Neuronal stem cell (in vitro differentiated cells): ENCODE measurements around the gene PIR.

Experiments
- DNase-seq: peaks from one replicate; pipeline ENCODE4 v3.0.0-alpha.2; 2013; ENCODE audit warnings: low spot score
- H2AFZ ChIP-seq: one replicate; pipeline ENCODE4 v1.6.1; 2013; ENCODE audit warnings: mild to moderate bottlenecking, low read length, inconsistent platforms
- H2AK5ac ChIP-seq: 2 replicates; pipeline ENCODE4 v1.6.1; 2013; ENCODE audit warnings: low read depth, mild to moderate bottlenecking, inconsistent platforms, low read length, moderate library complexity, mixed read lengths
- H2BK120ac ChIP-seq: 2 replicates; pipeline ENCODE4 v1.6.1; 2013; ENCODE audit warnings: low read depth, mild to moderate bottlenecking, inconsistent platforms, low read length, moderate library complexity, mixed read lengths
- H2BK12ac ChIP-seq: one replicate; pipeline ENCODE4 v1.6.1; 2013; ENCODE audit warnings: low read length, inconsistent platforms
- H2BK15ac ChIP-seq: 2 replicates; pipeline ENCODE4 v1.6.1; 2013; ENCODE audit warnings: mild to moderate bottlenecking, low read length, inconsistent platforms, mixed read lengths
- H2BK5ac ChIP-seq: one replicate; pipeline ENCODE4 v1.6.1; 2013; ENCODE audit warnings: inconsistent platforms, mild to moderate bottlenecking, low read length, moderate library complexity
- H3K14ac ChIP-seq: one replicate; pipeline ENCODE4 v1.6.1; 2013; ENCODE audit warnings: low read length, inconsistent platforms
- H3K18ac ChIP-seq: 2 replicates; pipeline ENCODE4 v1.6.1; 2013; ENCODE audit warnings: low read length, inconsistent platforms
- H3K23ac ChIP-seq: 2 replicates; pipeline ENCODE4 v1.6.1; 2013; ENCODE audit warnings: low read depth, mild to moderate bottlenecking, mixed read lengths, low read length, inconsistent platforms; ENCODE audit not compliant: poor library complexity
- H3K27ac ChIP-seq: replicated peaks from 3 replicates; pipeline ENCODE4 v1.5.1; 2013; ENCODE audit warnings: low read length, inconsistent platforms
- H3K27me3 ChIP-seq, 3 experiments: 2 replicates each; pipeline ENCODE4 v1.6.1; 2013; ENCODE audit warnings: low read length in 3 of 3, mild to moderate bottlenecking in 2 of 3, inconsistent platforms in 1 of 3, low read depth in 1 of 3, mixed read lengths in 1 of 3, moderate library complexity in 1 of 3; ENCODE audit not compliant: control insufficient read depth in 3 of 3, insufficient read depth in 3 of 3
- H3K36me3 ChIP-seq, 2 donors: replicated peaks in 1 of 2; 2 replicates each; pipeline ENCODE4 v1.6.1; 2013; ENCODE audit warnings: low read length in 2 of 2; ENCODE audit not compliant: control insufficient read depth in 2 of 2, insufficient read depth in 2 of 2
- H3K4ac ChIP-seq: 2 replicates; pipeline ENCODE4 v1.6.1; 2013; ENCODE audit warnings: inconsistent platforms, mild to moderate bottlenecking, low read length, moderate library complexity
- H3K4me1 ChIP-seq, 2 donors: 1 replicate in 1 of 2; 2 replicates in 1 of 2; pipeline ENCODE4 v1.6.1; 2013; ENCODE audit warnings: low read length in 2 of 2, low read depth in 1 of 2; ENCODE audit not compliant: control insufficient read depth in 2 of 2, insufficient read depth in 1 of 2
- H3K4me2 ChIP-seq: one replicate; pipeline ENCODE4 v1.6.1; 2013; ENCODE audit warnings: mild to moderate bottlenecking, low read length, inconsistent platforms; ENCODE audit not compliant: insufficient read depth, poor library complexity, severe bottlenecking
- H3K4me3 ChIP-seq, 2 donors: 2 replicates each; pipeline ENCODE4 v1.5.1; 2013; ENCODE audit warnings: low read length in 2 of 2, mild to moderate bottlenecking in 2 of 2, inconsistent platforms in 1 of 2, moderate library complexity in 1 of 2
- H3K79me1 ChIP-seq: one replicate; pipeline ENCODE4 v1.6.1; 2013; ENCODE audit warnings: low read depth, mild to moderate bottlenecking, inconsistent platforms, low read length, moderate library complexity
- H3K9ac ChIP-seq: one replicate; pipeline ENCODE4 v1.6.1; 2013; ENCODE audit warnings: mild to moderate bottlenecking, low read depth, low read length, inconsistent platforms; ENCODE audit not compliant: poor library complexity
- H3K9me3 ChIP-seq, 2 donors: replicated peaks in 1 of 2; 2 replicates each; pipeline versions ENCODE3 to v1.6.1; 2013; ENCODE audit warnings: low read length in 2 of 2, mild to moderate bottlenecking in 2 of 2, inconsistent platforms in 1 of 2, low read depth in 1 of 2, mixed read lengths in 1 of 2, moderate library complexity in 1 of 2; ENCODE audit not compliant: control insufficient read depth in 2 of 2, insufficient read depth in 1 of 2
- H4K8ac ChIP-seq: one replicate; pipeline ENCODE4 v1.6.1; 2013; ENCODE audit warnings: low read depth, mild to moderate bottlenecking, inconsistent platforms, low read length, moderate library complexity
- H4K91ac ChIP-seq: one replicate; pipeline ENCODE4 v1.6.1; 2013; ENCODE audit warnings: low read length, low read depth, mild to moderate bottlenecking, inconsistent platforms; ENCODE audit not compliant: poor library complexity
- WGBS, 2 donors: extraction: QIAGEN DNeasy Blood & Tissue Kit; methylation state at CpG; one replicate each; pipeline ENCODE4 v1.1.7; 2013; ENCODE audit warnings: missing lambda C conversion rate in 2 of 2, mixed read lengths in 1 of 2; ENCODE audit not compliant: insufficient read length in 2 of 2, insufficient replicate concordance in 1 of 2; ENCODE audit errors: extremely low coverage in 2 of 2; 5-methylcytosine and 5-hydroxymethylcytosine counted together

Gene PIR

GRCh38 chrX:15401378-15401777 lies 91.8 kb downstream of the PIR start:
- H3K9me3 ChIP-seq, result no peaks in the 10 kb centered on the region
- H4K8ac ChIP-seq, result no peak overlapping the region
- no peak overlapping the region for H2AFZ ChIP-seq
- no peaks in the 10 kb centered on the region for H3K36me3 ChIP-seq
- peaks cover 0 to 2% of the 10 kb centered on the region in 2 donors for H3K4me1 ChIP-seq
- no peak for DNase-seq
- no peak overlapping the region for H3K23ac ChIP-seq
- no peak overlapping the region for H3K4ac ChIP-seq
- H3K4me3 ChIP-seq, result no peak overlapping the region
- no peak overlapping the region for H4K91ac ChIP-seq
- no peak overlapping the region for H2BK120ac ChIP-seq
- no peak overlapping the region for H2BK12ac ChIP-seq
- no peak overlapping the region for H2AK5ac ChIP-seq
- no CpG with 5 or more reads among the region's 2 CpGs for WGBS, 2 donors
- H2BK5ac ChIP-seq, result no peak overlapping the region
- H3K9ac ChIP-seq, result no peak overlapping the region
- H3K4me2 ChIP-seq, result no peak overlapping the region
- no peak overlapping the region for H3K18ac ChIP-seq
- no peak overlapping the region for H2BK15ac ChIP-seq
- H3K14ac ChIP-seq, result no peak overlapping the region
- H3K27ac ChIP-seq, result no peak overlapping the region
- no peaks in the 10 kb centered on the region for H3K79me1 ChIP-seq
- H3K27me3 ChIP-seq, result no peaks in the 10 kb centered on the region

GRCh38 chrX:15399962-15400391 lies 93.2 kb downstream of the PIR start:
- WGBS, 2 donors, result no CpG with 5 or more reads among the region's 3 CpGs
- Histone ChIP-seq H2BK15ac (no peak overlapping the region), H3K27me3 (no peaks in the 10 kb centered on the region)

GRCh38 chrX:15398874-15399273 lies 94.3 kb downstream of the PIR start:
- Histone ChIP-seq H2BK120ac (no peak overlapping the region), H3K4me2 (no peak overlapping the region)

More at GRCh38 chrX:15399962-15400391, 93.2 kb downstream of the PIR start:
- H3K4me1 ChIP-seq, result peaks cover 0 to 2% of the 10 kb centered on the region in 2 donors
- H3K9me3 ChIP-seq, result no peaks in the 10 kb centered on the region
- H2AFZ ChIP-seq, result no peak overlapping the region
- no peak overlapping the region for H3K18ac ChIP-seq
- no peak overlapping the region for H2BK120ac ChIP-seq
- no peak overlapping the region for H3K27ac ChIP-seq
- no peak overlapping the region for H4K91ac ChIP-seq
- H3K4me2 ChIP-seq, result no peak overlapping the region
- H3K23ac ChIP-seq, result no peak overlapping the region
- no peak overlapping the region for H2AK5ac ChIP-seq
- no peak for DNase-seq
- no peak overlapping the region for H2BK5ac ChIP-seq
- no peak overlapping the region for H3K4ac ChIP-seq
- no peak overlapping the region for H3K9ac ChIP-seq
- H3K79me1 ChIP-seq, result no peaks in the 10 kb centered on the region
- H3K36me3 ChIP-seq, result no peaks in the 10 kb centered on the region
- no peak overlapping the region for H3K4me3 ChIP-seq
- H2BK12ac ChIP-seq, result no peak overlapping the region
- H4K8ac ChIP-seq, result no peak overlapping the region
- no peak overlapping the region for H3K14ac ChIP-seq

GRCh38 chrX:15395789-15396188 lies 97.3 kb downstream of the PIR start:
- H3K18ac ChIP-seq, result no peak overlapping the region

More at GRCh38 chrX:15398874-15399273, 94.3 kb downstream of the PIR start:
- DNase-seq, result no peak
- Histone ChIP-seq H3K4me1 (no peaks in the 10 kb centered on the region), H2BK15ac (no peak overlapping the region), H3K4ac (no peak overlapping the region), H3K27me3 (no peaks in the 10 kb centered on the region), H3K79me1 (no peaks in the 10 kb centered on the region), H4K91ac (no peak overlapping the region), H3K9ac (no peak overlapping the region), H3K4me3 (no peak overlapping the region), H3K23ac (no peak overlapping the region), H3K14ac (no peak overlapping the region), H4K8ac (no peak overlapping the region), H3K36me3 (no peaks in the 10 kb centered on the region), H2AFZ (no peak overlapping the region), H2BK12ac (no peak overlapping the region), H2BK5ac (no peak overlapping the region), H3K18ac (no peak overlapping the region), H3K27ac (no peak overlapping the region), H2AK5ac (no peak overlapping the region), H3K9me3 (no peaks in the 10 kb centered on the region)

More at GRCh38 chrX:15395789-15396188, 97.3 kb downstream of the PIR start:
- H3K4me3 ChIP-seq, result no peak overlapping the region
- no peak overlapping the region for H2BK120ac ChIP-seq
- H2AK5ac ChIP-seq, result no peak overlapping the region
- no peak overlapping the region for H2AFZ ChIP-seq
- H3K36me3 ChIP-seq, result no peaks in the 10 kb centered on the region
- H3K23ac ChIP-seq, result no peak overlapping the region
- H2BK5ac ChIP-seq, result no peak overlapping the region
- no peak overlapping the region for H2BK15ac ChIP-seq
- no peaks in the 10 kb centered on the region for H3K9me3 ChIP-seq
- WGBS, 2 donors, result no CpG with 5 or more reads among the region's 2 CpGs
- H4K91ac ChIP-seq, result no peak overlapping the region
- no peak overlapping the region for H3K4ac ChIP-seq
- H3K9ac ChIP-seq, result no peak overlapping the region
- H3K27ac ChIP-seq, result no peak overlapping the region
- no peaks in the 10 kb centered on the region for H3K27me3 ChIP-seq
- H3K4me1 ChIP-seq, result no peaks in the 10 kb centered on the region
- no peak overlapping the region for H3K4me2 ChIP-seq
- H3K14ac ChIP-seq, result no peak overlapping the region
- H2BK12ac ChIP-seq, result no peak overlapping the region
- H3K79me1 ChIP-seq, result no peaks in the 10 kb centered on the region
- H4K8ac ChIP-seq, result no peak overlapping the region
- no peak for DNase-seq
